Panc1 (cell line): ENCODE measurements around the gene IGSF23. TPM values are rescaled to one million over a fixed set of nuclear protein-coding genes. Genes with fewer than 3 reads are reported as not detected.

Experiments used
- ATAC-seq: fragments of 200-7000 bp; cut with Tn5 transposase; 2 replicates; pipeline ENCODE4 v1.9.1; 2020; ENCODE audit warnings: mild to moderate bottlenecking, moderate library complexity
- BruUV-seq: library from RNA; stranded (reverse); fragments of 400-500 nt; replicated peaks from 2 replicates; lab custom pipeline; 2021; lab: Mats Ljungman, UMichigan
- CTCF ChIA-PET: fragments of 300-600 bp; sonication (Branson Sonifier 250); formaldehyde crosslinking; loops from one replicate; lab custom pipeline; 2022; ENCODE audit warnings: antibody characterized with exemption; lab: Charles Lee
- POLR2A ChIA-PET: fragments of 300-600 bp; sonication (Branson Sonifier 250); formaldehyde crosslinking; loops from one replicate; lab custom pipeline; 2022; ENCODE audit warnings: antibody characterized with exemption; lab: Charles Lee
- DNase-seq: peaks from one replicate; pipeline ENCODE4 v3.0.0-alpha.2; 2010; ENCODE audit warnings: low read depth, low spot score
- H3K27ac ChIP-seq: 2 replicates; pipeline ENCODE4 v1.5.1; 2011; ENCODE audit warnings: mild to moderate bottlenecking, low read length, inconsistent platforms
- H3K27me3 ChIP-seq: fragments of 200-500 bp; sonication (Bioruptor generic); 2 replicates; pipeline ENCODE4 v1.6.0; 2014; ENCODE audit warnings: low read length, inconsistent platforms; ENCODE audit not compliant: control insufficient read depth, insufficient read depth
- H3K36me3 ChIP-seq: fragments of 200-500 bp; sonication (Bioruptor generic); 2 replicates; pipeline ENCODE4 v1.5.1; 2014; ENCODE audit warnings: inconsistent platforms, mild to moderate bottlenecking, low read length, moderate library complexity; ENCODE audit not compliant: control insufficient read depth, insufficient read depth
- H3K4me1 ChIP-seq: 2 replicates; pipeline ENCODE4 v1.5.1; 2011; ENCODE audit warnings: inconsistent platforms, mild to moderate bottlenecking, low read length, moderate library complexity; ENCODE audit not compliant: control insufficient read depth, insufficient read depth
- H3K4me3 ChIP-seq, 2 experiments: 2 replicates each; pipeline ENCODE4 v1.5.1; 2011 to 2012; ENCODE audit warnings: low read depth in 2 of 2, low read length in 2 of 2, mild to moderate bottlenecking in 2 of 2, inconsistent platforms in 1 of 2, moderate library complexity in 1 of 2
- H3K9me3 ChIP-seq: fragments of 200-500 bp; sonication (Bioruptor generic); 2 replicates; pipeline ENCODE4 v1.5.1; 2014; ENCODE audit warnings: low read depth, mild to moderate bottlenecking, inconsistent platforms, low read length, moderate library complexity; ENCODE audit not compliant: control insufficient read depth, insufficient read depth
- POLR2AphosphoS5 ChIP-seq: IDR thresholded peaks from 2 replicates; pipeline ENCODE4 v1.6.1; 2012; ENCODE audit warnings: mild to moderate bottlenecking, low read depth, low read length, moderate library complexity
- REST ChIP-seq, 2 experiments: IDR thresholded peaks; 2 replicates each; pipeline ENCODE4 v1.6.1; 2011 to 2012; ENCODE audit warnings: low read depth in 2 of 2, control low read depth in 1 of 2, low read length in 1 of 2, mild to moderate bottlenecking in 1 of 2, moderate library complexity in 1 of 2; ENCODE audit not compliant: insufficient read depth in 1 of 2
- SIN3A ChIP-seq: IDR thresholded peaks from 2 replicates; pipeline ENCODE4 v1.6.1; 2012; ENCODE audit warnings: low read depth, mild to moderate bottlenecking, low read length, moderate library complexity, borderline replicate concordance; ENCODE audit not compliant: insufficient read depth
- TCF7L2 ChIP-seq: IDR thresholded peaks from 2 replicates; pipeline ENCODE4 v1.6.1; 2011; ENCODE audit warnings: mild to moderate bottlenecking, low read depth, low read length, inconsistent platforms
- in situ Hi-C: cut with HindIII; loops from 2 replicates; pipeline ENCODE4 v1.10.0; 2016; ENCODE audit warnings: low sequenced_read_pairs, low pct_unique_long_range_greater_than_20kb
- intact Hi-C: fragments of 100-400 bp; cut with micrococcal nuclease; formaldehyde crosslinking; loops from one replicate; pipeline ENCODE4 v1.10.0; 2022; ENCODE audit not compliant: unreplicated experiment
- total RNA-seq: library from RNA; stranded (reverse); gene quantifications from one replicate; pipeline ENCODE4 v1.2.1, GENCODE V29; 2021; ENCODE audit not compliant: unreplicated experiment
- TF ChIP-seq, protein P1 (sequence below): fragments of 450-650 bp; IDR thresholded peaks from 2 replicates; pipeline ENCODE4 v1.5.1; 2017; ENCODE audit warnings: mild to moderate bottlenecking

IGSF23 gene
- total RNA-seq, 1 experiment from 2014 or later = not detected

GRCh38 chr19:44571830-44572580 is 41.4 kb upstream of the IGSF23 start:
- in situ Hi-C loops (no loop called here), intact Hi-C loops (no loop called here)
- no peak for DNase-seq
- Histone ChIP-seq H3K27me3 (peaks cover under 1% of the 10 kb centered on the region; the same call in 1 of the 2 replicates), H3K36me3 (no peaks in the 10 kb centered on the region), H3K27ac (no peak overlapping the region), H3K9me3 (no peaks in the 10 kb centered on the region), H3K4me1 (no peaks in the 10 kb centered on the region), H3K4me3 (no peak overlapping the region)
- BruUV-seq = no TSS peak
- CTCF ChIA-PET = interaction anchor here (0.7 to 1.6 kb wide), 2 partner anchors 9 to 85 kb away, joined by 3 to 6 read pairs; no protein-coding TSS in a partner anchor
- TF ChIP-seq REST (IDR thresholded peaks at IDR 0.05; ENCODE audit: insufficient read depth in 1 of 2, low read depth in 2 of 2, low read length in 1 of 2) (no peak), TCF7L2 (no peak), SIN3A (no peak)
- POLR2A ChIA-PET = no interaction called here
- ATAC-seq = no peak

DNA sequence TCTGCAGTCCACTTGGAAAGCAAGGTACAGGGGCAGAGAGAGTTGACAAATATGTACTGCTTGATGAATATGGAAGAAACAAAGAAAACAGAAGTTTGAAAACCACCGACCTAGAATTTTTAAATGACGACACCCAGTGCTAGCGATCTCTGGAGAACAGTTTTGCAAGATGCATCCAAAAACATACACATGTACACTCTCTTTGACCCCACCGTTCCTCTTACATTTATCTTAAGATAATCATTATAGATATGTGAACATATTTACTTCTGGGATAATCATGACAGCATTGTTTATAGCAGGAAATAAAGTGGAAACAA is 40.8 kb upstream of the IGSF23 start:
- intact Hi-C loops = no loop called here
- in situ Hi-C loops = no loop called here
- Histone ChIP-seq H3K4me1 (no peaks in the 10 kb centered on the region), H3K36me3 (no peaks in the 10 kb centered on the region), H3K9me3 (no peaks in the 10 kb centered on the region), H3K27me3 (no peaks in the 10 kb centered on the region), H3K27ac (no peak overlapping the region), H3K4me3 (no peak overlapping the region)
- POLR2A ChIA-PET = no interaction called here
- BruUV-seq = no TSS peak
- ATAC-seq (no peak), DNase-seq (no peak)
- TF ChIP-seq TCF7L2 (no peak), POLR2AphosphoS5 (no peak), REST (IDR thresholded peaks at IDR 0.05; ENCODE audit: insufficient read depth in 1 of 2, low read depth in 2 of 2, low read length in 1 of 2) (no peak), SIN3A (no peak)
- TF ChIP-seq, protein P1, sequence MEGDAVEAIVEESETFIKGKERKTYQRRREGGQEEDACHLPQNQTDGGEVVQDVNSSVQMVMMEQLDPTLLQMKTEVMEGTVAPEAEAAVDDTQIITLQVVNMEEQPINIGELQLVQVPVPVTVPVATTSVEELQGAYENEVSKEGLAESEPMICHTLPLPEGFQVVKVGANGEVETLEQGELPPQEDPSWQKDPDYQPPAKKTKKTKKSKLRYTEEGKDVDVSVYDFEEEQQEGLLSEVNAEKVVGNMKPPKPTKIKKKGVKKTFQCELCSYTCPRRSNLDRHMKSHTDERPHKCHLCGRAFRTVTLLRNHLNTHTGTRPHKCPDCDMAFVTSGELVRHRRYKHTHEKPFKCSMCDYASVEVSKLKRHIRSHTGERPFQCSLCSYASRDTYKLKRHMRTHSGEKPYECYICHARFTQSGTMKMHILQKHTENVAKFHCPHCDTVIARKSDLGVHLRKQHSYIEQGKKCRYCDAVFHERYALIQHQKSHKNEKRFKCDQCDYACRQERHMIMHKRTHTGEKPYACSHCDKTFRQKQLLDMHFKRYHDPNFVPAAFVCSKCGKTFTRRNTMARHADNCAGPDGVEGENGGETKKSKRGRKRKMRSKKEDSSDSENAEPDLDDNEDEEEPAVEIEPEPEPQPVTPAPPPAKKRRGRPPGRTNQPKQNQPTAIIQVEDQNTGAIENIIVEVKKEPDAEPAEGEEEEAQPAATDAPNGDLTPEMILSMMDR = no peak
- CTCF ChIA-PET = no interaction called here
